ENCODE results near the gene ASB18. TPM values are rescaled to one million over a fixed set of nuclear protein-coding genes. Genes with fewer than 3 reads are reported as not detected.

The ASB18 gene
- total RNA-seq, 1 donor from 2014 or later, result not detected

GRCh38 chr2:236217926-236218325 is 46.3 kb downstream of the ASB18 start:
- no peak for DNase-seq
- no peak overlapping the region for H3K27ac Mint-ChIP-seq (ENCODE audit: unreplicated experiment)
- peaks cover 2% of the 10 kb centered on the region for H3K9me3 Mint-ChIP-seq (ENCODE audit: unreplicated experiment)
- TF ChIP-seq CTCF (IDR thresholded peaks at IDR 0.05; ENCODE audit: partially characterized antibody, unreplicated experiment), result no peak
- no peak overlapping the region for H3K4me3 Mint-ChIP-seq (ENCODE audit: unreplicated experiment)
- peaks cover 11% of the 10 kb centered on the region for H3K27me3 Mint-ChIP-seq (ENCODE audit: unreplicated experiment)
- H3K4me1 Mint-ChIP-seq (ENCODE audit: low read depth, unreplicated experiment), result peaks cover 9% of the 10 kb centered on the region
- no peaks in the 10 kb centered on the region for H3K36me3 Mint-ChIP-seq (ENCODE audit: unreplicated experiment)

- no peak for DNase-seq
- no peak for TF ChIP-seq CTCF (IDR thresholded peaks at IDR 0.05; ENCODE audit: partially characterized antibody, unreplicated experiment)
- Mint-ChIP-seq H3K36me3 (ENCODE audit: unreplicated experiment) (no peaks in the 10 kb centered on the region), H3K4me3 (ENCODE audit: unreplicated experiment) (no peak overlapping the region), H3K27ac (ENCODE audit: unreplicated experiment) (no peak overlapping the region), H3K4me1 (ENCODE audit: low read depth, unreplicated experiment) (peaks cover 9% of the 10 kb centered on the region), H3K27me3 (ENCODE audit: unreplicated experiment) (peaks cover 10% of the 10 kb centered on the region), H3K9me3 (ENCODE audit: unreplicated experiment) (peaks cover 2% of the 10 kb centered on the region)
These were observed 47.5 kb downstream of the ASB18 start for GRCh38 chr2:236216711-236217110.

GRCh38 chr2:236215761-236216333 is 48.4 kb downstream of the ASB18 start:
- Mint-ChIP-seq H3K4me3 (ENCODE audit: unreplicated experiment) (no peak overlapping the region), H3K9me3 (ENCODE audit: unreplicated experiment) (peaks cover 2% of the 10 kb centered on the region), H3K27ac (ENCODE audit: unreplicated experiment) (no peak overlapping the region), H3K27me3 (ENCODE audit: unreplicated experiment) (peaks cover 13% of the 10 kb centered on the region), H3K36me3 (ENCODE audit: unreplicated experiment) (no peaks in the 10 kb centered on the region), H3K4me1 (ENCODE audit: low read depth, unreplicated experiment) (peaks cover 9% of the 10 kb centered on the region)
- no peak for DNase-seq
- no peak for TF ChIP-seq CTCF (IDR thresholded peaks at IDR 0.05; ENCODE audit: partially characterized antibody, unreplicated experiment)

- no peak overlapping the region for H3K27ac Mint-ChIP-seq (ENCODE audit: unreplicated experiment)
- H3K9me3 Mint-ChIP-seq (ENCODE audit: unreplicated experiment), result peaks cover 2% of the 10 kb centered on the region
- no peak for TF ChIP-seq CTCF (IDR thresholded peaks at IDR 0.05; ENCODE audit: partially characterized antibody, unreplicated experiment)
These were observed 49.0 kb downstream of the ASB18 start for GRCh38 chr2:236215196-236215595.

GRCh38 chr2:236214376-236214995 is 49.7 kb downstream of the ASB18 start:
- no peak for TF ChIP-seq CTCF (IDR thresholded peaks at IDR 0.05; ENCODE audit: partially characterized antibody, unreplicated experiment)
- peaks cover 10% of the 10 kb centered on the region for H3K4me1 Mint-ChIP-seq (ENCODE audit: low read depth, unreplicated experiment)
- peaks cover 2% of the 10 kb centered on the region for H3K9me3 Mint-ChIP-seq (ENCODE audit: unreplicated experiment)
- no peak overlapping the region for H3K4me3 Mint-ChIP-seq (ENCODE audit: unreplicated experiment)
- H3K36me3 Mint-ChIP-seq (ENCODE audit: unreplicated experiment), result no peaks in the 10 kb centered on the region
- no peak for DNase-seq
- no peak overlapping the region for H3K27ac Mint-ChIP-seq (ENCODE audit: unreplicated experiment)
- H3K27me3 Mint-ChIP-seq (ENCODE audit: unreplicated experiment), result peaks cover 12% of the 10 kb centered on the region

More at GRCh38 chr2:236215196-236215595, 49.0 kb downstream of the ASB18 start:
- Mint-ChIP-seq H3K4me1 (ENCODE audit: low read depth, unreplicated experiment) (peaks cover 9% of the 10 kb centered on the region), H3K4me3 (ENCODE audit: unreplicated experiment) (no peak overlapping the region), H3K36me3 (ENCODE audit: unreplicated experiment) (no peaks in the 10 kb centered on the region), H3K27me3 (ENCODE audit: unreplicated experiment) (peaks cover 12% of the 10 kb centered on the region)
- DNase-seq, result no peak

Measured in glutamatergic neuron (in vitro differentiated cells).